H9 (cell line): ENCODE measurements around the gene KIRREL3. TPM values are rescaled to one million over a fixed set of nuclear protein-coding genes. Genes with fewer than 3 reads are reported as not detected.
A peak's percentile ranks its signal among the peaks of the same experiment; 100 is the strongest.

ENCODE experiments used
- DNase-seq: peaks from one replicate; pipeline ENCODE4 v3.0.0-alpha.2; 2017
- H2AFZ ChIP-seq: one replicate; pipeline ENCODE4 v1.6.1; 2013; ENCODE audit warnings: mild to moderate bottlenecking, low read length, control low read depth, moderate library complexity
- H2AK5ac ChIP-seq: 2 replicates; pipeline ENCODE4 v1.6.1; 2013; ENCODE audit warnings: low read length, control low read depth, mixed read lengths; ENCODE audit not compliant: insufficient read length
- H2BK120ac ChIP-seq: one replicate; pipeline ENCODE4 v1.6.1; 2013; ENCODE audit warnings: low read depth, mild to moderate bottlenecking, low read length, control low read depth, inconsistent platforms; ENCODE audit not compliant: poor library complexity, severe bottlenecking
- H2BK12ac ChIP-seq: 2 replicates; pipeline ENCODE4 v1.6.1; 2013; ENCODE audit warnings: low read length, control low read depth, mixed read lengths, low read depth; ENCODE audit not compliant: insufficient read length
- H2BK15ac ChIP-seq: 2 replicates; pipeline ENCODE4 v1.6.1; 2013; ENCODE audit warnings: low read depth, low read length, control low read depth
- H2BK20ac ChIP-seq: one replicate; pipeline ENCODE4 v1.6.1; 2013; ENCODE audit warnings: low read depth, mild to moderate bottlenecking, low read length, control low read depth, inconsistent platforms; ENCODE audit not compliant: poor library complexity, severe bottlenecking
- H2BK5ac ChIP-seq: 2 replicates; pipeline ENCODE4 v1.6.1; 2013; ENCODE audit warnings: low read length, control low read depth, mixed read lengths; ENCODE audit not compliant: insufficient read length
- H3K14ac ChIP-seq: 2 replicates; pipeline ENCODE4 v1.6.1; 2013; ENCODE audit warnings: low read length, control low read depth; ENCODE audit not compliant: insufficient read depth
- H3K18ac ChIP-seq: 2 replicates; pipeline ENCODE4 v1.6.1; 2013; ENCODE audit warnings: low read depth, mild to moderate bottlenecking, mixed read lengths, low read length, control low read depth; ENCODE audit not compliant: insufficient read length
- H3K23ac ChIP-seq: 2 replicates; pipeline ENCODE4 v1.6.1; 2013; ENCODE audit warnings: low read length, control low read depth, mixed read lengths, low read depth; ENCODE audit not compliant: insufficient read length
- H3K23me2 ChIP-seq: 2 replicates; pipeline ENCODE4 v1.6.1; 2013; ENCODE audit warnings: low read depth, mild to moderate bottlenecking, mixed read lengths, low read length, control low read depth; ENCODE audit not compliant: insufficient read length, poor library complexity, severe bottlenecking
- H3K27ac ChIP-seq: 2 replicates; pipeline ENCODE4 v1.5.1; 2013; ENCODE audit warnings: low read length, control low read depth, mixed read lengths, low read depth; ENCODE audit not compliant: insufficient read length
- H3K27me3 ChIP-seq: 2 replicates; pipeline ENCODE4 v1.6.1; 2013; ENCODE audit warnings: low read length, control low read depth, inconsistent platforms; ENCODE audit not compliant: insufficient read depth
- H3K4ac ChIP-seq: 2 replicates; pipeline ENCODE4 v1.6.1; 2013; ENCODE audit warnings: low read depth, mild to moderate bottlenecking, control low read depth, inconsistent platforms, low read length, moderate library complexity
- H3K4me1 ChIP-seq: 2 replicates; pipeline ENCODE4 v1.6.1; 2013; ENCODE audit warnings: low read length, control low read depth, inconsistent platforms; ENCODE audit not compliant: insufficient read depth
- H3K4me2 ChIP-seq: 2 replicates; pipeline ENCODE4 v1.6.1; 2013; ENCODE audit warnings: low read length, control low read depth, mixed read lengths; ENCODE audit not compliant: insufficient read length, insufficient read depth
- H3K56ac ChIP-seq: 2 replicates; pipeline ENCODE4 v1.6.1; 2013; ENCODE audit warnings: low read depth, mild to moderate bottlenecking, mixed read lengths, low read length, control low read depth; ENCODE audit not compliant: insufficient read length
- H3K79me1 ChIP-seq: 2 replicates; pipeline ENCODE4 v1.6.1; 2013; ENCODE audit warnings: low read depth, mild to moderate bottlenecking, moderate library complexity, low read length, control low read depth, inconsistent platforms; ENCODE audit not compliant: insufficient read depth, poor library complexity, severe bottlenecking
- H3K79me2 ChIP-seq: 2 replicates; pipeline ENCODE4 v1.6.1; 2013; ENCODE audit warnings: low read length, control low read depth, inconsistent platforms; ENCODE audit not compliant: insufficient read depth
- H3K9ac ChIP-seq: 2 replicates; pipeline ENCODE4 v1.6.1; 2013; ENCODE audit warnings: low read length, control low read depth, mixed read lengths; ENCODE audit not compliant: insufficient read length; ENCODE audit errors: extremely low read depth
- H3K9me3 ChIP-seq: one replicate; pipeline ENCODE4 v1.6.1; 2013; ENCODE audit warnings: low read depth, low read length, inconsistent platforms; ENCODE audit not compliant: control insufficient read depth
- H3T11ph ChIP-seq: one replicate; pipeline ENCODE4 v1.6.1; 2013; ENCODE audit warnings: mild to moderate bottlenecking, low read length, control low read depth, inconsistent platforms
- H4K20me1 ChIP-seq: one replicate; pipeline ENCODE4 v1.6.1; 2013; ENCODE audit not compliant: control insufficient read depth, insufficient read length, insufficient read depth
- H4K5ac ChIP-seq: 2 replicates; pipeline ENCODE4 v1.6.1; 2013; ENCODE audit warnings: low read depth, mild to moderate bottlenecking, mixed read lengths, low read length, control low read depth; ENCODE audit not compliant: insufficient read length
- H4K8ac ChIP-seq: replicated peaks from 2 replicates; pipeline ENCODE4 v1.6.1; 2013; ENCODE audit warnings: low read length, control low read depth, mixed read lengths, low read depth; ENCODE audit not compliant: insufficient read length
- H4K91ac ChIP-seq: 2 replicates; pipeline ENCODE4 v1.6.1; 2013; ENCODE audit warnings: low read depth, mild to moderate bottlenecking, moderate library complexity, mixed read lengths, low read length, control low read depth; ENCODE audit not compliant: insufficient read length
- H3K27ac Mint-ChIP-seq, 3 experiments: 2 replicates in 2 of 3; 3 replicates in 1 of 3; pipeline ENCODE4 v1.8.0; 2020 to 2021; ENCODE audit warnings: mixed read lengths in 3 of 3, mild to moderate bottlenecking in 1 of 3, moderate library complexity in 1 of 3
- H3K27me3 Mint-ChIP-seq: 2 replicates; pipeline ENCODE4 v1.8.0; 2021; ENCODE audit warnings: low read depth, mild to moderate bottlenecking, moderate library complexity, mixed read lengths
- H3K36me3 Mint-ChIP-seq, 3 experiments: 2 replicates in 2 of 3; 3 replicates in 1 of 3; pipeline ENCODE4 v1.8.0; 2020 to 2021; ENCODE audit warnings: low read depth in 3 of 3, mixed read lengths in 3 of 3; ENCODE audit not compliant: insufficient read depth in 1 of 3
- H3K4me1 Mint-ChIP-seq, 2 experiments: 2 replicates each; pipeline ENCODE4 v1.8.0; 2020; ENCODE audit warnings: mixed read lengths in 2 of 2
- H3K4me3 Mint-ChIP-seq, 2 experiments: 2 replicates in 1 of 2; 3 replicates in 1 of 2; pipeline ENCODE4 v1.8.0; 2020 to 2021; ENCODE audit warnings: mild to moderate bottlenecking in 2 of 2, mixed read lengths in 2 of 2, moderate library complexity in 1 of 2
- H3K9me3 Mint-ChIP-seq, 2 experiments: 2 replicates in 1 of 2; 3 replicates in 1 of 2; pipeline ENCODE4 v1.8.0; 2020; ENCODE audit warnings: mild to moderate bottlenecking in 2 of 2, mixed read lengths in 2 of 2, moderate library complexity in 1 of 2
- WGBS: extraction: QIAGEN DNeasy Blood & Tissue Kit; methylation state at CpG from one replicate; pipeline ENCODE4 v1.1.7; 2013; ENCODE audit warnings: missing lambda C conversion rate, low lambda C conversion rate, mixed read lengths; ENCODE audit not compliant: insufficient read length; ENCODE audit errors: extremely low coverage; 5-methylcytosine and 5-hydroxymethylcytosine counted together
- total RNA-seq: library from RNA; stranded (reverse); gene quantifications from 2 replicates; pipeline ENCODE4 v1.2.1, GENCODE V29; 2021
- TF ChIP-seq, protein P1 (sequence below): fragments of 200-600 bp; sonication (generic); conservative IDR thresholded peaks from 3 replicates; pipeline ENCODE4 v1.8.0; 2021; ENCODE audit warnings: antibody characterized with exemption, mild to moderate bottlenecking

KIRREL3 gene
- total RNA-seq, 1 experiment from 2014 or later, result 0.17 TPM

DNA sequence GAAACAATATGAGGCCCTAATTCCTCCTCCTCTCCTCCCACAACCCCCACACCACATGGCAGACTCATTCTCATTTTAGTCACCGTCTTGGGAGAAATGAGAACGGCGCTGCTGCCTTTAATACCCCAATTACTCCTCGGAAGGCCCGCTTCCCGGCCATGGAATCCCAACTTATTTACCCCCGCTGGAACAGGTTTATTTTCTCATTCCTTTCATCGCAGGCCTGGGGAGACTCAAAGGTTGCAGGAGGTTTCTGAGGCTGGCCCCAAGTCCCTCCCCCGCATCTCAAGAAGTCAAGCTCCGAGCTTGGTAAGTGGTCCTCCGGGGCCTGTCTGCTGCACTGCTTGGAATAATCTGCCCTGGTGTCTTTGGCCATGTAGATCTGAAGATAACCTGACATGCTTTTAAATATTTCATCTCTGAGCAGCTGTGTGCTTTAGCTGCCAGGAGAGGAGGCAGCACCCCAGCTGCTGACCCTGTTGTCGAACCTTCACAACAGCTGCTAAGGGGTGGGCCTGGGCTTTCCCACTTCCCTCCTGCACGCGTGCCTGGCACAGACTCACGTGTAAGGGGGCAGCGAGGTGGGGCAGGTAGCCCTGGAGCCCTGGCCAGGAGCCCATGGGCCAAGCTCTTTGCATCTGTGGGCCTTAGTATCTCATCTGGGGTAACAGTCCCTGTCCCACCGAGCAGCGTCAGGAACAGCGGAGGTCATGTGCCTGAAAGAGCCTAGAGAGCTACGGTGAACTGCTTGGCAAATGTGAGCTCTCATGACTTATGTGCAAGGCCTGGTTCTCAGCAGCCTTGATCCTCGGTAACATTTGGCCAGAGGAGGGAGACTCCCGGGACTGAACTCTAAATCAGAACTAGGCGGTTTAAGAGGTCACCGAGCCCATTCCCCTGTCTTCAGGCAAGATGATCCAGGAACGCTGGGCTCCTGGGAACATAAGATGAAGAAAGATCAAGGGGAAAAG lies 480.5 kb downstream of the KIRREL3 start:
- TF ChIP-seq, protein P1, sequence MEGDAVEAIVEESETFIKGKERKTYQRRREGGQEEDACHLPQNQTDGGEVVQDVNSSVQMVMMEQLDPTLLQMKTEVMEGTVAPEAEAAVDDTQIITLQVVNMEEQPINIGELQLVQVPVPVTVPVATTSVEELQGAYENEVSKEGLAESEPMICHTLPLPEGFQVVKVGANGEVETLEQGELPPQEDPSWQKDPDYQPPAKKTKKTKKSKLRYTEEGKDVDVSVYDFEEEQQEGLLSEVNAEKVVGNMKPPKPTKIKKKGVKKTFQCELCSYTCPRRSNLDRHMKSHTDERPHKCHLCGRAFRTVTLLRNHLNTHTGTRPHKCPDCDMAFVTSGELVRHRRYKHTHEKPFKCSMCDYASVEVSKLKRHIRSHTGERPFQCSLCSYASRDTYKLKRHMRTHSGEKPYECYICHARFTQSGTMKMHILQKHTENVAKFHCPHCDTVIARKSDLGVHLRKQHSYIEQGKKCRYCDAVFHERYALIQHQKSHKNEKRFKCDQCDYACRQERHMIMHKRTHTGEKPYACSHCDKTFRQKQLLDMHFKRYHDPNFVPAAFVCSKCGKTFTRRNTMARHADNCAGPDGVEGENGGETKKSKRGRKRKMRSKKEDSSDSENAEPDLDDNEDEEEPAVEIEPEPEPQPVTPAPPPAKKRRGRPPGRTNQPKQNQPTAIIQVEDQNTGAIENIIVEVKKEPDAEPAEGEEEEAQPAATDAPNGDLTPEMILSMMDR, result no peak
- no peak overlapping the region for H2BK12ac ChIP-seq
- no peaks in the 10 kb centered on the region for H3K79me1 ChIP-seq
- Mint-ChIP-seq H3K9me3 (no peaks in the 10 kb centered on the region; a peak in 1 of 5 replicates), H3K4me1 (peaks cover 5 to 25% of the 10 kb centered on the region in 2 experiments), H3K27me3 (peaks cover 4% of the 10 kb centered on the region), H3K36me3 (no peaks in the 10 kb centered on the region), H3K27ac (0 out of 7 replicates have a peak overlapping the region, but pooled peaks of 1 of the 3 experiments have one; percentile 28), H3K4me3 (no peak overlapping the region)
- no peak overlapping the region for H2AFZ ChIP-seq
- no peak overlapping the region for H3K27ac ChIP-seq
- H2BK20ac ChIP-seq, result no peak overlapping the region
- no peak overlapping the region for H3K23ac ChIP-seq
- H3K79me2 ChIP-seq, result no peaks in the 10 kb centered on the region
- H4K8ac ChIP-seq, result no peak overlapping the region
- H2AK5ac ChIP-seq, result no peak overlapping the region
- DNase-seq, result no peak
- H4K20me1 ChIP-seq, result no peaks in the 10 kb centered on the region
- no peak overlapping the region for H3K4me2 ChIP-seq
- no peak overlapping the region for H2BK5ac ChIP-seq
- no peak overlapping the region for H4K91ac ChIP-seq
- no peaks in the 10 kb centered on the region for H3K4me1 ChIP-seq
- no peak overlapping the region for H3K9ac ChIP-seq
- no CpG with 5 or more reads among the region's 25 CpGs for WGBS
- H3K18ac ChIP-seq, result no peak overlapping the region
- no peak overlapping the region for H2BK120ac ChIP-seq
- H3T11ph ChIP-seq, result no peak overlapping the region
- peak overlapping the region; percentile 12; the same call in 1 of the 2 replicates for H3K14ac ChIP-seq
- H3K56ac ChIP-seq, result no peak overlapping the region
- no peaks in the 10 kb centered on the region for H3K27me3 ChIP-seq
- H2BK15ac ChIP-seq, result no peak overlapping the region
- no peaks in the 10 kb centered on the region for H3K9me3 ChIP-seq
- no peak overlapping the region for H3K4ac ChIP-seq
- no peaks in the 10 kb centered on the region for H3K23me2 ChIP-seq
- no peak overlapping the region for H4K5ac ChIP-seq
